HL-60 (cell line): Measurements from ENCODE around the gene PTPRQ.

Source experiments
- DNase-seq, 2 experiments: peaks; one replicate each; pipeline ENCODE4 v3.0.0-alpha.2; 2010 to 2020; ENCODE audit warnings: low read depth in 1 of 2, low spot score in 1 of 2
- H3K27ac ChIP-seq: fragments of 250-450 bp; sonication (Bioruptor Pico); replicated peaks from 2 replicates; pipeline ENCODE4 v1.5.1; 2020; ENCODE audit warnings: mild to moderate bottlenecking, moderate library complexity
- H3K27me3 ChIP-seq: fragments of 250-450 bp; sonication (Bioruptor Pico); 2 replicates; pipeline ENCODE4 v1.5.1; 2021; ENCODE audit warnings: mild to moderate bottlenecking, moderate library complexity; ENCODE audit not compliant: insufficient read depth, poor library complexity, severe bottlenecking
- H3K4me3 ChIP-seq: replicated peaks from 2 replicates; pipeline ENCODE4 v1.5.1; 2011; ENCODE audit warnings: mild to moderate bottlenecking, control low read depth, low read length; ENCODE audit not compliant: insufficient read depth
- CTCF ChIP-seq: IDR thresholded peaks from one replicate; pipeline ENCODE4 v1.5.1; 2011; ENCODE audit warnings: low read length, control low read depth, inconsistent platforms; ENCODE audit not compliant: insufficient read depth
- GABPA ChIP-seq: IDR thresholded peaks from 2 replicates; pipeline ENCODE4 v1.6.1; 2012; ENCODE audit warnings: low read depth
- POLR2AphosphoS5 ChIP-seq: IDR thresholded peaks from 2 replicates; pipeline ENCODE4 v1.6.1; 2012; ENCODE audit warnings: low read depth
- REST ChIP-seq: IDR thresholded peaks from 2 replicates; pipeline ENCODE4 v1.6.1; 2012; ENCODE audit warnings: low read depth; ENCODE audit not compliant: insufficient replicate concordance
- SPI1 ChIP-seq: IDR thresholded peaks from 2 replicates; pipeline ENCODE4 v1.6.1; 2012; ENCODE audit warnings: low read depth, mild to moderate bottlenecking, borderline replicate concordance

PTPRQ gene

DNA sequence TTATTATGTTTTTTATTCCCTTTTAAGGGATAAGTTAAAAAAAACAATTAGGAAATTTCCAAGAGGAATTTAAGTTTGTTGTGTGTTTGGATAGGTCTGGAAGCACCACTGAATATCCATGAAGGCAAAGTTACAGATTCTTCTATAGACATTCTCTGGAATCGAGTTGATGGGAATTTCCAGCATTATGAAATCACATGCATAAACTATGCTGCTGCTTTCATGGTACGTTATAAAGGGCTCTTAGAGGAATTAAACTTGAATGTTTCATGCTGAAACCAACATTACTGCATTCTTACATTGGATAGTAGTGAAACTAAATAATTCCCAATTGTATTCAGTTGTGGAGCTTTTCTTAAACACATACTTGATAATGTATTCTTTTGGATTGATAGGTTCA, 21.5 kb upstream of the PTPRQ start:
- DNase-seq = no peak
- Histone ChIP-seq H3K27ac (no peak overlapping the region), H3K4me3 (no peak overlapping the region), H3K27me3 (no peaks in the 10 kb centered on the region)
- TF ChIP-seq SPI1 = no peak
- no peak for TF ChIP-seq GABPA
- no peak for TF ChIP-seq POLR2AphosphoS5
- no peak for TF ChIP-seq REST
- TF ChIP-seq CTCF = no peak

DNA sequence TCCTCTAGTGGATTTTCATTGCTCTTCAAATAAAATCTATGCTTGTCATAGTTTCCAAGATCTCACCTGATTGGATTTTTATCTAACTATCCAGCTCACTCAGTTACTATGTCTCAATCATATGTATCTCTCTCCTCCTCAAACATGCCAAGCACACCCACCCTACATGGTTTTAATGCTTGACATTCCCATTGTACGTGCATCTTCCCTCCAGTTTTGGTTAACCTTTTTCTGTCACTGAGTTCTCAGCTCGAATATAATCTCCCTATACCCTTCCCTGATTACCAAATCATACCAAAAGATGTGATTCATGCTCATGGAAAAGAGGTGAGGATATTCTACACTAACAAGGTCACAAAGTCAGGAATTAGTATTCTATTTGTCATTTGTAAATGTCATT, 12.0 kb upstream of the PTPRQ start:
- Histone ChIP-seq H3K27me3 (no peaks in the 10 kb centered on the region), H3K27ac (no peak overlapping the region), H3K4me3 (no peak overlapping the region)
- TF ChIP-seq POLR2AphosphoS5 (no peak), GABPA (no peak), REST (no peak), SPI1 (no peak), CTCF (no peak)
- no peak for DNase-seq

DNA sequence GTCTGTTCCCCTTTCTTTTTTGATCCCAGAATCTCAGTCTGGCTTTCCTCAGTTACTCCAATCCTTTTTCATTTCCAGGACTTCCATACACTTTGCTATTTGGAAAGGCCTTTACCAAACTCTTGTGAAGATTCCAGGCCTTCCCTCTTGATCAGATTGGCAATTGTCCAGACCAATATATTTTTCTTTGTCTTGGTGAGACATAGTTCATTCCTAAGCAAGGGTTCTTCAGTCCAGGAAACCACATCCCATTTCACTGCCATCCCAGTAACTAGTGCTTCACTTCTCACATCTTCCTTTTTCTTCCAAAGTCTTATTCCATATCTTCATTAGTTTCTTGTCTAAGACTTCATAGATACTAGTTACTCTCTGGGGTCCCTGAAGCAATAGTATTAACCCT, 2.1 kb upstream of the PTPRQ start:
- H3K4me3 ChIP-seq = no peak overlapping the region
- H3K27me3 ChIP-seq = no peaks in the 10 kb centered on the region
- TF ChIP-seq POLR2AphosphoS5 = no peak
- DNase-seq = no peak
- H3K27ac ChIP-seq = no peak overlapping the region

- H3K27ac ChIP-seq = no peak overlapping the region
Measured at GRCh38 chr12:80442426-80443222, 1.4 kb upstream of the PTPRQ start.

More at GRCh38 chr12:80442426-80443222, 1.4 kb upstream of the PTPRQ start:
- DNase-seq = no peak
- no peak overlapping the region for H3K4me3 ChIP-seq
- H3K27me3 ChIP-seq = no peaks in the 10 kb centered on the region
- no peak for TF ChIP-seq GABPA
- TF ChIP-seq SPI1 = no peak
- TF ChIP-seq REST = no peak
- no peak for TF ChIP-seq POLR2AphosphoS5
- no peak for TF ChIP-seq CTCF
